HepG2 (cell line): ENCODE data around the gene MAPK12. TPM values are rescaled to one million over a fixed set of nuclear protein-coding genes. Genes with fewer than 3 reads are reported as not detected.

Experiments
- FOXO1 ChIP-seq: sonication (generic); formaldehyde crosslinking; IDR thresholded peaks from 2 replicates; pipeline ENCODE4 v1.4.0; 2020; ENCODE audit warnings: missing genetic modification reagents
- HNRNPLL ChIP-seq: fragments of 200-400 bp; formaldehyde crosslinking; IDR thresholded peaks from 2 replicates; pipeline ENCODE4 v1.6.1; 2017; ENCODE audit warnings: mild to moderate bottlenecking, low read depth, low read length; ENCODE audit not compliant: poor library complexity, severe bottlenecking
- ISX ChIP-seq: sonication (generic); formaldehyde crosslinking; conservative IDR thresholded peaks from 2 replicates; pipeline ENCODE4 v1.5.0; 2020; ENCODE audit warnings: missing genetic modification reagents
- RNF2 ChIP-seq: fragments of 450-650 bp; conservative IDR thresholded peaks from 2 replicates; pipeline ENCODE4 v1.6.1; 2016; ENCODE audit warnings: low read depth
- SALL2 ChIP-seq: sonication (generic); formaldehyde crosslinking; IDR thresholded peaks from 2 replicates; pipeline ENCODE4 v1.8.1; 2023; ENCODE audit warnings: mild to moderate bottlenecking, missing genetic modification reagents, inconsistent platforms
- SMAD3 ChIP-seq: sonication (generic); formaldehyde crosslinking; IDR thresholded peaks from 2 replicates; pipeline ENCODE4 v1.4.0; 2020; ENCODE audit warnings: missing genetic modification reagents
- U2AF1 ChIP-seq: fragments of 200-400 bp; formaldehyde crosslinking; optimal IDR thresholded peaks from 2 replicates; pipeline ENCODE3; 2017; ENCODE audit warnings: mild to moderate bottlenecking, low read depth, low read length
- ZNF329 ChIP-seq: sonication (generic); formaldehyde crosslinking; IDR thresholded peaks from 2 replicates; pipeline ENCODE4 v1.9.0; 2021; ENCODE audit warnings: low read depth, mild to moderate bottlenecking, missing genetic modification reagents
- ZNF33B ChIP-seq: sonication (generic); formaldehyde crosslinking; IDR thresholded peaks from 2 replicates; pipeline ENCODE4 v1.5.1; 2020; ENCODE audit warnings: mild to moderate bottlenecking, missing genetic modification reagents
- ZNF550 ChIP-seq: sonication (generic); formaldehyde crosslinking; IDR thresholded peaks from 2 replicates; pipeline ENCODE4 v1.4.0; 2020; ENCODE audit warnings: mild to moderate bottlenecking, missing genetic modification reagents, borderline replicate concordance
- polyA plus RNA-seq, 8 experiments: library from polyadenylated mRNA; depleted of rRNA in 3 of 8; stranded (reverse) in 7 of 8; unstranded in 1 of 8; fragments of >200 nt; fragmentation: Illumina TruSeq in 4 of 8; extraction: Trizol in 4 of 8; gene quantifications; 2 replicates each; pipeline versions ENCODE4 v1.2.1 to v1.2.3, GENCODE V29; 2011 to 2016; ENCODE audit warnings: low read depth in 4 of 8, missing spikeins in 1 of 8, mixed read lengths in 1 of 8; ENCODE audit not compliant: insufficient read depth in 1 of 8
- total RNA-seq, 5 experiments: library from RNA; depleted of rRNA; stranded (reverse); fragments of >200 nt; fragmentation: Illumina TruSeq; extraction: Trizol; gene quantifications; 2 replicates each; pipeline ENCODE4 v1.2.3, GENCODE V29; 2016; ENCODE audit warnings: low read depth in 1 of 5
- TF ChIP-seq, protein P1 (sequence below): sonication (generic); formaldehyde crosslinking; IDR thresholded peaks from one replicate; pipeline ENCODE4 v1.5.1; 2020; ENCODE audit warnings: mild to moderate bottlenecking, missing genetic modification reagents; ENCODE audit errors: not compliant biosample characterization
- TF ChIP-seq, protein P2 (sequence below): sonication (generic); formaldehyde crosslinking; IDR thresholded peaks from 2 replicates; pipeline ENCODE4 v1.8.0; 2022; ENCODE audit warnings: missing genetic modification reagents, mild to moderate bottlenecking, borderline replicate concordance
- TF ChIP-seq, protein P3 (sequence below): sonication (generic); formaldehyde crosslinking; IDR thresholded peaks from 2 replicates; pipeline ENCODE4 v1.9.0; 2021; ENCODE audit warnings: missing genetic modification reagents, mild to moderate bottlenecking, borderline replicate concordance
- TF ChIP-seq, protein P4 (sequence below): sonication (generic); formaldehyde crosslinking; IDR thresholded peaks from 2 replicates; pipeline ENCODE4 v1.4.0; 2020; ENCODE audit warnings: missing genetic modification reagents

Gene MAPK12
- total and polyA plus RNA-seq, 2 of the 13 experiments (the other 11 are each of a cell fraction or from before 2014, with no cell fraction given), result 22.2 to 23.3 TPM

DNA sequence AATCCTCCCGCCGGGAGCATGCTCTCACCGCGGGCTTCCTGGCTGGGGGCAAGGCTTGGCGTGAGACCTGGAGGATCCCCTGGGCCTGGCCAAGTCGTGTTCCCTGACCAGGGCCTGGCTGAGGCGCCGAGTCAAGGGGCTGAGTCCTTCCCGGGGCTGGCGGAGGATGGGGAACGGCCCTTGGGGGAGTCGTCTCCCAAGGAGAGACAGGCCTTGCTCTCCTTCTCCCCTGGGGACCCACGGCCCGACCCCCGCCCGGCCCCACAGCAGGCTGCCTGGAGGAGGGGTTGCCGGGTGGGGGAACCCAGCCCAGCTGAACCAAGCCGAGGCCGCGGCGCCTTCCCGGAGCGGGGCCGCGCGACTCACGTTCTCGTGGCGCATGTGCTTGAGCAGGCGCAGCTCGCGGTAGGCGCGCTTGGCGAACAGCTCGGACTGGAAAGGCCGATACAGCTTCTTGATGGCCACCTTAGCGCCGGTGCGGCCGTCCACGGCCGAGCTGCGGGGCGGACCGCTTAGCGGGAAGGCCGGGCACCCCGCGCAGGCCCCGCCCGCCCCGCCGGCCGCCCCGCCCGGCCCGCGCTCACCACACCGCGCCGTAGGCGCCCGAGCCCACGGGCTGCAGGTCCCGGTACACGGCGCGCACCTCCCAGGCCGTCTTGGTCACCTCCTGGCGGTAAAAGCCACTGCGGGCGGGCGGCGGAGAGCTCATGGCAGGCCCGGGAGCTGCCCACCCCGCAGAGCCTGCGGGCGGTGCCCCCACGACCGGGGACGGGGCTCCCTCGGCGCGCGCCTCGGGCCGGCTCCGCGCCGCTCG, 475 bp downstream of the MAPK12 start (continued):
- TF ChIP-seq, protein P1, sequence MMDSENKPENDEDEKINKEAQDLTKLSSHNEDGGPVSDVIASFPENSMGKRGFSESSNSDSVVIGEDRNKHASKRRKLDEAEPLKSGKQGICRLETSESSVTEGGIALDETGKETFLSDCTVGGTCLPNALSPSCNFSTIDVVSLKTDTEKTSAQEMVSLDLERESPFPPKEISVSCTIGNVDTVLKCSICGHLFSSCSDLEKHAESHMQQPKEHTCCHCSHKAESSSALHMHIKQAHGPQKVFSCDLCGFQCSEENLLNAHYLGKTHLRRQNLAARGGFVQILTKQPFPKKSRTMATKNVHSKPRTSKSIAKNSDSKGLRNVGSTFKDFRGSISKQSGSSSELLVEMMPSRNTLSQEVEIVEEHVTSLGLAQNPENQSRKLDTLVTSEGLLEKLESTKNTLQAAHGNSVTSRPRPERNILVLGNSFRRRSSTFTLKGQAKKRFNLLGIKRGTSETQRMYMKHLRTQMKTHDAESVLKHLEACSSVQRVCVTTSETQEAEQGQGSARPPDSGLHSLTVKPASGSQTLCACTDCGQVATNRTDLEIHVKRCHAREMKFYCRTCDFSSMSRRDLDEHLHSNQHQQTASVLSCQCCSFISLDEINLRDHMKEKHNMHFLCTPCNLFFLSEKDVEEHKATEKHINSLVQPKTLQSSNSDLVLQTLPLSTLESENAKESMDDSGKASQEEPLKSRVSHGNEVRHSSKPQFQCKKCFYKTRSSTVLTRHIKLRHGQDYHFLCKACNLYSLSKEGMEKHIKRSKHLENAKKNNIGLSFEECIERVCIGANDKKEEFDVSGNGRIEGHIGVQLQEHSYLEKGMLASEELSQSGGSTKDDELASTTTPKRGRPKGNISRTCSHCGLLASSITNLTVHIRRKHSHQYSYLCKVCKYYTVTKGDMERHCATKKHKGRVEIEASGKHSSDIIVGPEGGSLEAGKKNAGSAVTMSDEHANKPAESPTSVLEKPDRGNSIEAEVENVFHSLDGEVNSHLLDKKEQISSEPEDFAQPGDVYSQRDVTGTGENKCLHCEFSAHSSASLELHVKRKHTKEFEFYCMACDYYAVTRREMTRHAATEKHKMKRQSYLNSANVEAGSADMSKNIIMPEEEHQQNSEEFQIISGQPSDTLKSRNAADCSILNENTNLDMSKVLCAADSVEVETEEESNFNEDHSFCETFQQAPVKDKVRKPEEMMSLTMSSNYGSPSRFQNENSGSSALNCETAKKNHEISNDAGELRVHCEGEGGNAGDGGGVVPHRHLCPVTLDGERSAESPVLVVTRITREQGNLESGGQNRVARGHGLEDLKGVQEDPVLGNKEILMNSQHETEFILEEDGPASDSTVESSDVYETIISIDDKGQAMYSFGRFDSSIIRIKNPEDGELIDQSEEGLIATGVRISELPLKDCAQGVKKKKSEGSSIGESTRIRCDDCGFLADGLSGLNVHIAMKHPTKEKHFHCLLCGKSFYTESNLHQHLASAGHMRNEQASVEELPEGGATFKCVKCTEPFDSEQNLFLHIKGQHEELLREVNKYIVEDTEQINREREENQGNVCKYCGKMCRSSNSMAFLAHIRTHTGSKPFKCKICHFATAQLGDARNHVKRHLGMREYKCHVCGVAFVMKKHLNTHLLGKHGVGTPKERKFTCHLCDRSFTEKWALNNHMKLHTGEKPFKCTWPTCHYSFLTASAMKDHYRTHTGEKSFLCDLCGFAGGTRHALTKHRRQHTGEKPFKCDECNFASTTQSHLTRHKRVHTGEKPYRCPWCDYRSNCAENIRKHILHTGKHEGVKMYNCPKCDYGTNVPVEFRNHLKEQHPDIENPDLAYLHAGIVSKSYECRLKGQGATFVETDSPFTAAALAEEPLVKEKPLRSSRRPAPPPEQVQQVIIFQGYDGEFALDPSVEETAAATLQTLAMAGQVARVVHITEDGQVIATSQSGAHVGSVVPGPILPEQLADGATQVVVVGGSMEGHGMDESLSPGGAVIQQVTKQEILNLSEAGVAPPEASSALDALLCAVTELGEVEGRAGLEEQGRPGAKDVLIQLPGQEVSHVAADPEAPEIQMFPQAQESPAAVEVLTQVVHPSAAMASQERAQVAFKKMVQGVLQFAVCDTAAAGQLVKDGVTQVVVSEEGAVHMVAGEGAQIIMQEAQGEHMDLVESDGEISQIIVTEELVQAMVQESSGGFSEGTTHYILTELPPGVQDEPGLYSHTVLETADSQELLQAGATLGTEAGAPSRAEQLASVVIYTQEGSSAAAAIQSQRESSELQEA, result no peak
- TF ChIP-seq HNRNPLL (peak; percentile 36), RNF2 (peak; percentile 54; the same call in 1 of the 2 replicates), SMAD3 (CRISPR knock-in tag) (no peak), FOXO1 (CRISPR knock-in tag) (no peak), ISX (CRISPR knock-in tag) (0 out of 2 replicates have a peak, but pooled peaks have one; percentile 48), ZNF550 (no peak), ZNF329 (CRISPR knock-in tag) (no peak), SALL2 (0 out of 2 replicates have a peak, but pooled peaks have one; percentile 18), U2AF1 (no peak), ZNF33B (0 out of 2 replicates have a peak, but pooled peaks have one; percentile 81)
- TF ChIP-seq, protein P2, sequence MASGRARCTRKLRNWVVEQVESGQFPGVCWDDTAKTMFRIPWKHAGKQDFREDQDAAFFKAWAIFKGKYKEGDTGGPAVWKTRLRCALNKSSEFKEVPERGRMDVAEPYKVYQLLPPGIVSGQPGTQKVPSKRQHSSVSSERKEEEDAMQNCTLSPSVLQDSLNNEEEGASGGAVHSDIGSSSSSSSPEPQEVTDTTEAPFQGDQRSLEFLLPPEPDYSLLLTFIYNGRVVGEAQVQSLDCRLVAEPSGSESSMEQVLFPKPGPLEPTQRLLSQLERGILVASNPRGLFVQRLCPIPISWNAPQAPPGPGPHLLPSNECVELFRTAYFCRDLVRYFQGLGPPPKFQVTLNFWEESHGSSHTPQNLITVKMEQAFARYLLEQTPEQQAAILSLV (CRISPR knock-in tag), result peak; percentile 23; the same call in 1 of the 2 replicates
- TF ChIP-seq, protein P3, sequence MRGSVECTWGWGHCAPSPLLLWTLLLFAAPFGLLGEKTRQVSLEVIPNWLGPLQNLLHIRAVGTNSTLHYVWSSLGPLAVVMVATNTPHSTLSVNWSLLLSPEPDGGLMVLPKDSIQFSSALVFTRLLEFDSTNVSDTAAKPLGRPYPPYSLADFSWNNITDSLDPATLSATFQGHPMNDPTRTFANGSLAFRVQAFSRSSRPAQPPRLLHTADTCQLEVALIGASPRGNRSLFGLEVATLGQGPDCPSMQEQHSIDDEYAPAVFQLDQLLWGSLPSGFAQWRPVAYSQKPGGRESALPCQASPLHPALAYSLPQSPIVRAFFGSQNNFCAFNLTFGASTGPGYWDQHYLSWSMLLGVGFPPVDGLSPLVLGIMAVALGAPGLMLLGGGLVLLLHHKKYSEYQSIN (CRISPR knock-in tag), result no peak
- TF ChIP-seq, protein P4, sequence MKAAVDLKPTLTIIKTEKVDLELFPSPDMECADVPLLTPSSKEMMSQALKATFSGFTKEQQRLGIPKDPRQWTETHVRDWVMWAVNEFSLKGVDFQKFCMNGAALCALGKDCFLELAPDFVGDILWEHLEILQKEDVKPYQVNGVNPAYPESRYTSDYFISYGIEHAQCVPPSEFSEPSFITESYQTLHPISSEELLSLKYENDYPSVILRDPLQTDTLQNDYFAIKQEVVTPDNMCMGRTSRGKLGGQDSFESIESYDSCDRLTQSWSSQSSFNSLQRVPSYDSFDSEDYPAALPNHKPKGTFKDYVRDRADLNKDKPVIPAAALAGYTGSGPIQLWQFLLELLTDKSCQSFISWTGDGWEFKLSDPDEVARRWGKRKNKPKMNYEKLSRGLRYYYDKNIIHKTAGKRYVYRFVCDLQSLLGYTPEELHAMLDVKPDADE (CRISPR knock-in tag), result no peak
